ENCODE results near the gene BDKRB1.

BDKRB1 gene

GRCh38 chr14:96255501-96256366 lies at the start of gene BDKRB1:
Gene BDKRB1, plus strand, starts transcription at chr14:96256210. Its CDS starts 7,473 bp downstream, at chr14:96263683.
- DNase-seq (ENCODE audit: low read depth) = peak; percentile 91
- H3K4me3 ChIP-seq (ENCODE audit: low read depth, low read length) = no peak within 1 kb of the TSS
- TF ChIP-seq, protein P1, sequence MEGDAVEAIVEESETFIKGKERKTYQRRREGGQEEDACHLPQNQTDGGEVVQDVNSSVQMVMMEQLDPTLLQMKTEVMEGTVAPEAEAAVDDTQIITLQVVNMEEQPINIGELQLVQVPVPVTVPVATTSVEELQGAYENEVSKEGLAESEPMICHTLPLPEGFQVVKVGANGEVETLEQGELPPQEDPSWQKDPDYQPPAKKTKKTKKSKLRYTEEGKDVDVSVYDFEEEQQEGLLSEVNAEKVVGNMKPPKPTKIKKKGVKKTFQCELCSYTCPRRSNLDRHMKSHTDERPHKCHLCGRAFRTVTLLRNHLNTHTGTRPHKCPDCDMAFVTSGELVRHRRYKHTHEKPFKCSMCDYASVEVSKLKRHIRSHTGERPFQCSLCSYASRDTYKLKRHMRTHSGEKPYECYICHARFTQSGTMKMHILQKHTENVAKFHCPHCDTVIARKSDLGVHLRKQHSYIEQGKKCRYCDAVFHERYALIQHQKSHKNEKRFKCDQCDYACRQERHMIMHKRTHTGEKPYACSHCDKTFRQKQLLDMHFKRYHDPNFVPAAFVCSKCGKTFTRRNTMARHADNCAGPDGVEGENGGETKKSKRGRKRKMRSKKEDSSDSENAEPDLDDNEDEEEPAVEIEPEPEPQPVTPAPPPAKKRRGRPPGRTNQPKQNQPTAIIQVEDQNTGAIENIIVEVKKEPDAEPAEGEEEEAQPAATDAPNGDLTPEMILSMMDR (conservative IDR thresholded peaks at IDR 0.05; ENCODE audit: low read depth, low read length) = no peak

DNA sequence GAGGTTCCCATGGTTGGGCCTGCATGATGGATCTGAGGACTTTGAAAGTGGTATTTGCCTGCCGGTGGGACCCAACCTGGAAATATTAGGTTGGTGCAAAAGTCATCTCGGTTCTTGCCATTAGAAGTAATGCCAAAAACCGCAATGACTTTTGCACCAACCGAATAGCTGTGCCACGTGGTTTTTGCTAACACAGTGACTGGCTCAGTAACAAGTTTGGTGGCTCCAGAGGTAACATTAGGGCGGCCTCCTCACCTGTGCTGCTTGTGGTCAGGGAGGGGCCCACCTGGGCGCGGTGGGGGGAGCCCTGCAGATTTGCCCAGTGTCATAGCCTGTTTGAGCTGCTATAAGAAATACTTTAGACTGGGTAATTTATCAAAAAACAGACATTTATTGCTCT lies 49.5 kb upstream of the BDKRB1 start:
- no peak for DNase-seq (ENCODE audit: low read depth)
- peak overlapping the region; percentile 80 for H3K4me3 ChIP-seq (ENCODE audit: low read depth, low read length)
- TF ChIP-seq, protein P1 (conservative IDR thresholded peaks at IDR 0.05; ENCODE audit: low read depth, low read length) = no peak

- TF ChIP-seq, protein P1 (conservative IDR thresholded peaks at IDR 0.05; ENCODE audit: low read depth, low read length) = no peak
- no peak for DNase-seq (ENCODE audit: low read depth)
- no peak overlapping the region for H3K4me3 ChIP-seq (ENCODE audit: low read depth, low read length)
Measured at GRCh38 chr14:96207686-96208085, 48.3 kb upstream of the BDKRB1 start.

GRCh38 chr14:96208739-96209138 lies 47.3 kb upstream of the BDKRB1 start:
- H3K4me3 ChIP-seq (ENCODE audit: low read depth, low read length) = no peak overlapping the region
- no peak for DNase-seq (ENCODE audit: low read depth)
- TF ChIP-seq, protein P1 (conservative IDR thresholded peaks at IDR 0.05; ENCODE audit: low read depth, low read length) = no peak

DNA sequence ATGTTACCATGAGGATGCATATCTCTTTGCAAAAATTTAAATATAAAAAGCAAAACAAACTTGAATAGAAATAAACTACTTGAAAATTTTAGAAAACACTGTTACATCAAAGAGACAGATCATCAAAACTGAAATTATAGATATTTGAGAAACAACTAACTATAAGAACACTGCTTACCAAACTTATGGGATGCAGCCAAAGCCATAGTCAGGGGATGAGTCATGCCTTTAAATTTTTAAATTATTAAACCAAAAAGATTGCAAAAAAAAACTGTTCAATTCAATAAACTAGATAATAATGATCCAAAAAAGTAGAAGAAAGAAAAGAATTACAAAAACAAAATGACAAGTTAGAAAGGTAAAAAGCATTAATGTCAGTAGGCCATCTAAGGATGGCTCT lies 43.9 kb upstream of the BDKRB1 start:
- DNase-seq (ENCODE audit: low read depth) = no peak
- no peak overlapping the region for H3K4me3 ChIP-seq (ENCODE audit: low read depth, low read length)
- TF ChIP-seq, protein P1 (conservative IDR thresholded peaks at IDR 0.05; ENCODE audit: low read depth, low read length) = no peak

GRCh38 chr14:96212896-96213295 lies 43.1 kb upstream of the BDKRB1 start:
- DNase-seq (ENCODE audit: low read depth) = no peak
- no peak overlapping the region for H3K4me3 ChIP-seq (ENCODE audit: low read depth, low read length)
- TF ChIP-seq, protein P1 (conservative IDR thresholded peaks at IDR 0.05; ENCODE audit: low read depth, low read length) = no peak

All from choroid plexus epithelial cell (primary cell).